Right lobe of liver (tissue), 6 donors: ENCODE measurements around the gene EXOC2. TPM values are rescaled to one million over a fixed set of nuclear protein-coding genes. Genes with fewer than 3 reads are reported as not detected.

Experiments used
- ATAC-seq, 4 donors: fragments of 200-7000 bp; cut with Tn5 transposase; one replicate each; pipeline ENCODE4 v1.9.1; 2020; ENCODE audit warnings: mild to moderate bottlenecking in 4 of 4, moderate library complexity in 4 of 4
- DNase-seq, 3 donors: peaks; one replicate each; pipeline ENCODE4 v3.0.0-alpha.2; 2020
- H3K27ac ChIP-seq, 3 donors: fragments of 200-600 bp; one replicate each; pipeline ENCODE4 v1.8.0; 2022
- H3K27me3 ChIP-seq, 2 donors: fragments of 200-600 bp; one replicate each; pipeline ENCODE4 v1.8.0; 2022
- H3K36me3 ChIP-seq, 4 donors: fragments of 200-600 bp; sonication (generic) in 1 of 4; one replicate each; pipeline versions ENCODE4 v1.5.1 to v1.8.0; 2017 to 2022; ENCODE audit warnings: control low read depth in 1 of 4
- H3K4me1 ChIP-seq, 4 donors: fragments of 200-600 bp; sonication (generic) in 1 of 4; one replicate each; pipeline versions ENCODE4 v1.5.1 to v1.8.0; 2017 to 2022; ENCODE audit warnings: control low read depth in 1 of 4
- H3K4me3 ChIP-seq, 3 donors: fragments of 200-600 bp; one replicate each; pipeline ENCODE4 v1.8.0; 2022
- H3K9me3 ChIP-seq, 4 donors: fragments of 200-600 bp; sonication (generic) in 1 of 4; one replicate each; pipeline versions ENCODE4 v1.5.1 to v1.8.0; 2017 to 2022; ENCODE audit warnings: control low read depth in 1 of 4
- POLR2A ChIP-seq: fragments of 450-650 bp; IDR thresholded peaks from one replicate; pipeline ENCODE4 v1.6.1; 2017; ENCODE audit warnings: antibody characterized with exemption, mild to moderate bottlenecking
- WGBS: methylation state at CpG from one replicate; pipeline ENCODE4 v1.1.6; 2018; ENCODE audit warnings: low coverage, low lambda C conversion rate; ENCODE audit not compliant: insufficient coverage; ENCODE audit errors: missing lambda C conversion rate; 5-methylcytosine and 5-hydroxymethylcytosine counted together
- intact Hi-C, 2 donors: fragments of 100-400 bp; cut with DNase I; formaldehyde crosslinking; loops; one replicate each; pipeline versions ENCODE4 v1.11.2 to v1.14.1; 2022
- total RNA-seq, 6 experiments: library from RNA; depleted of rRNA in 2 of 6; stranded (reverse); fragments of >200 nt in 2 of 6; fragmentation: NEBNext Ultra II Directional in 3 of 6; extraction: Animal tissue kit (Norgen Biotek cat#: 25700) in 3 of 6; gene quantifications; one replicate each; pipeline versions ENCODE4 v1.1.0 to v1.2.4, GENCODE V29; 2016 to 2023
- TF ChIP-seq, protein P1 (sequence below), 4 donors: fragments of 200-600 bp in 3 of 4; fragments of 450-650 bp in 1 of 4; IDR thresholded peaks; one replicate each; pipeline versions ENCODE4 v1.5.1 to v1.8.0; 2016 to 2022; ENCODE audit warnings: antibody characterized with exemption in 4 of 4, mild to moderate bottlenecking in 2 of 4
- donor health status: DM: no; HTN: yes; CAD: no.
- donor health status: DM: no; HTN: no; CAD: no.
- donor health status: DM: no; HTN: no; CAD: no.
- donor health status: DM: no; HTN: yes; CAD: no.
- donor health status: DM: no; HTN: yes; CAD: no.

The EXOC2 gene
- total RNA-seq, 6 experiments from 2014 or later = 7.1 to 12.8 (median 10.5) TPM

DNA sequence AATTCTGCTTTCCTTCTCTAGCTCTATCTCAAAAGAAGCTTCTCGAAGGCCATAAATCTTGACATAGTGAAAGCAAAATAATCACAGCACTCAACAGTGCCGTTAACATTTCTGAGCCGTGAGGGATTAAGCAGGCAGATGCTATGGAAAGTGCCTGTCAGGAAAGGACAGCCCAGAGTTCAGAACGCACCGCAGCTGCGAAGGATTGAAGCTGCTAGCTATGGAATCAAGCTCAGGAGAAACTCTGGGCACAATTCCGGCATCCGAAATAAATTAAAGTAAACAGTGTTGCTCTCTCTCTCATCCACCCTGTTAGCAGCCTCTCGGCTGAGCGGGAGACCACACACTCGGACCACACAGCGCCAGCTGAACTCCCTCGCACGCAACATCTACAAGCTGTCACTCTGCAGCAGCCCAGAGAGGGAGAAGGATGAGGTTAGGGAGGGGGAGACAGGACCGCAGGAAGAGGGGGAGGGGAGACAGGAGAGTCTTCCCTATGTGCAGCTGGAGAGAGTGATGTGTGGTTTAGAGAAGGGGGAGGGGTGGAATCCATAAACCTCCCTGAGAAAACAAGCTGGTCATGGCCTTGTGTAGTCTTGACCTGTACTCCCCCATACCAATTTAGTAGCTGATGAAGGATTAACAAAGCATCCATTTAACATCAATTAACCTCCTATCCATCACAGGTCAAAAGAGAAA, 9.0 kb downstream of the EXOC2 start:
- intact Hi-C loops = no loop called here
- H3K9me3 ChIP-seq = no peaks in the 10 kb centered on the region
- ATAC-seq (peak in 2 of 4 donors; percentile 26 to 38), DNase-seq (no peak)
- TF ChIP-seq, protein P1, sequence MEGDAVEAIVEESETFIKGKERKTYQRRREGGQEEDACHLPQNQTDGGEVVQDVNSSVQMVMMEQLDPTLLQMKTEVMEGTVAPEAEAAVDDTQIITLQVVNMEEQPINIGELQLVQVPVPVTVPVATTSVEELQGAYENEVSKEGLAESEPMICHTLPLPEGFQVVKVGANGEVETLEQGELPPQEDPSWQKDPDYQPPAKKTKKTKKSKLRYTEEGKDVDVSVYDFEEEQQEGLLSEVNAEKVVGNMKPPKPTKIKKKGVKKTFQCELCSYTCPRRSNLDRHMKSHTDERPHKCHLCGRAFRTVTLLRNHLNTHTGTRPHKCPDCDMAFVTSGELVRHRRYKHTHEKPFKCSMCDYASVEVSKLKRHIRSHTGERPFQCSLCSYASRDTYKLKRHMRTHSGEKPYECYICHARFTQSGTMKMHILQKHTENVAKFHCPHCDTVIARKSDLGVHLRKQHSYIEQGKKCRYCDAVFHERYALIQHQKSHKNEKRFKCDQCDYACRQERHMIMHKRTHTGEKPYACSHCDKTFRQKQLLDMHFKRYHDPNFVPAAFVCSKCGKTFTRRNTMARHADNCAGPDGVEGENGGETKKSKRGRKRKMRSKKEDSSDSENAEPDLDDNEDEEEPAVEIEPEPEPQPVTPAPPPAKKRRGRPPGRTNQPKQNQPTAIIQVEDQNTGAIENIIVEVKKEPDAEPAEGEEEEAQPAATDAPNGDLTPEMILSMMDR (IDR thresholded peaks at IDR 0.05) = no peak
- no peak for TF ChIP-seq POLR2A
- H3K27me3 ChIP-seq = no peaks in the 10 kb centered on the region
- no peaks in the 10 kb centered on the region for H3K36me3 ChIP-seq
- no peak overlapping the region for H3K27ac ChIP-seq
- H3K4me3 ChIP-seq = no peak overlapping the region
- no peaks in the 10 kb centered on the region for H3K4me1 ChIP-seq
- 53% methylated on average over 8 of the region's 15 CpGs for WGBS

DNA sequence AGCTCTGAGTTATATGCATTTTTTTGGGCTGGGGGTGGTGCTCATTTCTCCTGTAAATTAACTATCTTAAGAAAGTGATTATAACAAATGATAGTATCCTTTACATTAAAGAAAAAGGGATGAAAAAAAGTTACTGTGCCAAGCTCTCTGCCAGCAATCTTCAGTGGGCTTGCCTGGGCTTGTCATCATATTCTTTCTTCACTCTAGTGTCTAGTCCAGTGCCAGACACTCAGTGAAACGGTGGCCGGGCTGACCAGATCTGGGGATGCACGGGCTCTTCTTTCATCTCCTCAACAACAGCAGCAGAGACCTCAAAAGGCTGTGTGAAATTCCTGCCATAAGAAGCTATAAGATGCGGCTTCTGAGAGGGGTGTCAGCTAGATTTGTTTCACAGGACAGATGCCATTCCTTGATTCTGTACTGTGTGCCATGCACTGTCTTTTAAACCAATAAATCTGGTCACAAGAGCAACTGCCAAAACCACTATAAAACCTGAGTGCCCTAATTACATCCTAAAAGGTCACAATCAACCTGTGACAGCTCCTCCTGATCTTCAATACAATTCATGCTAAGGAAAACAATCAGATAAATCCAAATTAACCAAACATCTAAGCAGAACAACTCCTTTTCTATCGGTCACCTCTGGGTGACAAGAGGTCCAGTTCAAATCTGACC, 12.1 kb downstream of the EXOC2 start:
- DNase-seq (no peak), ATAC-seq (no peak)
- no peak for TF ChIP-seq POLR2A
- TF ChIP-seq, protein P1 (IDR thresholded peaks at IDR 0.05) = no peak
- intact Hi-C loops = no loop called here
- H3K36me3 ChIP-seq = no peaks in the 10 kb centered on the region
- no peaks in the 10 kb centered on the region for H3K9me3 ChIP-seq
- H3K4me1 ChIP-seq = no peaks in the 10 kb centered on the region
- 86% methylated on average over 5 of the region's 5 CpGs for WGBS
- H3K4me3 ChIP-seq = no peak overlapping the region
- no peaks in the 10 kb centered on the region for H3K27me3 ChIP-seq
- no peak overlapping the region for H3K27ac ChIP-seq

DNA sequence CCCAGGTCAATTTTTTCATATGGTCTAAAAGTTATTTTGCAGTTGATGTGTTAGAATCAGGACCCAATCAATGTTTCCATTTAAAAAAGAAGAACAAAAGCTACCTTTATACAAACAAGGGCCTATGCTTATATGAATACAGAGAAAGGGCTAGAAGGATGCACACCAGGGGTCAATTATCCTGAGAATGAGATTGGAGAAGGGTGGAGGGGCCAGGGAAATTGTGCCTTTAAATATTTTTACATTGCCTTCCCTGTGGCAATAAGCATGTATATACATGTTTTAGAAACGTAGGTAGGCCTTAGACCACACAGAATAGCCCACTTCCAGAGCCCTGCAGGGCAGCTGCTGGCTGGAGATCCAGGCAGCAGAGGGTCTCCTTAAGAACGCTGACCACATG, 12.7 kb downstream of the EXOC2 start:
- ATAC-seq (no peak), DNase-seq (no peak)
- 62% methylated on average over 2 of the region's 2 CpGs for WGBS
- TF ChIP-seq POLR2A = no peak
- TF ChIP-seq, protein P1 (IDR thresholded peaks at IDR 0.05) = no peak
- Histone ChIP-seq H3K36me3 (no peaks in the 10 kb centered on the region), H3K27ac (no peak overlapping the region), H3K4me3 (no peak overlapping the region), H3K27me3 (no peaks in the 10 kb centered on the region), H3K9me3 (no peaks in the 10 kb centered on the region), H3K4me1 (no peaks in the 10 kb centered on the region)
- intact Hi-C loops = no loop called here

DNA sequence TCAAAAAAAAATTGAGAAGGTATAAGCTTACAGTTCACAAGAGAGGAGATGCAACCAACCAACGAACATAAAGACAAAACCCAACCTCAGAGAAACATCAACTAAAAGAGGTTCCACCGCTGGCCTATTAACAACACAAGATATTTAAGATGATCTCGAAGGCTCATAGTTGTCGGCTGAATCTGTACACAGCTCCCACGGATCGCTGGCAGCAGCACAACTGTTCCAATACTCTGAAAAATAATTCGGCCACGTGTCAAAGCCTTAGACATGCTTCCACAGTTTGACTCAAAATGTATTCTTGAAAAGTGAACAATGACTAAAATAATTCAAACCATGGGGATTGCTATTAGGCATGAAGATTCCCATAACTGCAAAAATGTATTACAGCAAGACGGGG, 13.7 kb downstream of the EXOC2 start:
- H3K36me3 ChIP-seq = no peaks in the 10 kb centered on the region
- WGBS = 93% methylated on average over 8 of the region's 9 CpGs
- no peaks in the 10 kb centered on the region for H3K9me3 ChIP-seq
- intact Hi-C loops = no loop called here
- no peak overlapping the region for H3K27ac ChIP-seq
- DNase-seq (no peak), ATAC-seq (no peak)
- no peaks in the 10 kb centered on the region for H3K4me1 ChIP-seq
- H3K4me3 ChIP-seq = no peak overlapping the region
- TF ChIP-seq, protein P1 (IDR thresholded peaks at IDR 0.05) = no peak
- TF ChIP-seq POLR2A = no peak
- H3K27me3 ChIP-seq = no peaks in the 10 kb centered on the region
